H1 (cell line): ENCODE results near the gene NEDD4L. TPM values are rescaled to one million over a fixed set of nuclear protein-coding genes. Genes with fewer than 3 reads are reported as not detected.

Source experiments
- CTCF ChIA-PET: fragments of 300-600 bp; sonication (Branson Sonifier 250); formaldehyde crosslinking; loops from one replicate; lab custom pipeline; 2021; ENCODE audit not compliant: partially characterized antibody; lab: Charles Lee
- POLR2A ChIA-PET: fragments of 300-600 bp; sonication (Branson Sonifier 250); formaldehyde crosslinking; loops from one replicate; lab custom pipeline; 2021; ENCODE audit warnings: inconsistent platforms; ENCODE audit not compliant: partially characterized antibody; lab: Charles Lee
- DNase-seq, 2 experiments: peaks; one replicate each; pipeline versions ENCODE4 v3.0.0 to v3.0.0-alpha.2; 2010 to 2022; ENCODE audit warnings: low spot score in 2 of 2, low read depth in 1 of 2, mixed read lengths in 1 of 2
- FAIRE-seq: peaks from 2 replicates; lab custom pipeline; 2011; peaks lifted over from hg19 to GRCh38; lab: Jason Lieb, UNC
- H2AFZ ChIP-seq: 2 replicates; pipeline ENCODE4 v1.8.1; 2012; ENCODE audit warnings: low read length, inconsistent platforms
- H2AK5ac ChIP-seq: 2 replicates; pipeline ENCODE4 v1.6.1; 2013; ENCODE audit warnings: low read depth, low read length
- H2BK120ac ChIP-seq: replicated peaks from 2 replicates; pipeline ENCODE3; 2013; ENCODE audit warnings: low read depth, low read length, inconsistent platforms
- H2BK12ac ChIP-seq: 2 replicates; pipeline ENCODE4 v1.6.1; 2013; ENCODE audit warnings: low read depth, low read length
- H2BK15ac ChIP-seq: 2 replicates; pipeline ENCODE4 v1.6.1; 2013; ENCODE audit warnings: low read length
- H2BK20ac ChIP-seq: 2 replicates; pipeline ENCODE4 v1.6.1; 2013; ENCODE audit warnings: low read length
- H2BK5ac ChIP-seq: 2 replicates; pipeline ENCODE4 v1.6.1; 2013; ENCODE audit warnings: low read depth, low read length
- H3K14ac ChIP-seq: 2 replicates; pipeline ENCODE4 v1.6.1; 2013; ENCODE audit warnings: inconsistent platforms; ENCODE audit not compliant: insufficient read length
- H3K18ac ChIP-seq: 2 replicates; pipeline ENCODE4 v1.6.1; 2013; ENCODE audit warnings: low read length; ENCODE audit errors: extremely low read depth
- H3K23ac ChIP-seq: 2 replicates; pipeline ENCODE4 v1.6.1; 2013; ENCODE audit warnings: inconsistent platforms; ENCODE audit not compliant: insufficient read length
- H3K23me2 ChIP-seq: 2 replicates; pipeline ENCODE4 v1.6.1; 2013; ENCODE audit warnings: low read depth, low read length
- H3K27ac ChIP-seq: 2 replicates; pipeline ENCODE4 v1.6.1; 2011; ENCODE audit warnings: low read depth, low read length, inconsistent platforms
- H3K27me3 ChIP-seq, 4 experiments: replicated peaks in 1 of 4; 1 replicate in 1 of 4; 2 replicates in 3 of 4; pipeline versions ENCODE4 v1.6.1 to v1.8.1; 2011 to 2013; ENCODE audit warnings: low read length in 3 of 4, mild to moderate bottlenecking in 3 of 4, inconsistent platforms in 2 of 4, mixed read lengths in 2 of 4, moderate library complexity in 1 of 4; ENCODE audit not compliant: control insufficient read depth in 3 of 4, insufficient read depth in 3 of 4; ENCODE audit errors: extremely low read depth in 1 of 4
- H3K36me3 ChIP-seq, 4 experiments: 2 replicates each; pipeline versions ENCODE4 v1.6.1 to v1.8.1; 2011 to 2013; ENCODE audit warnings: mild to moderate bottlenecking in 4 of 4, low read length in 3 of 4, moderate library complexity in 2 of 4, control low read depth in 1 of 4, inconsistent platforms in 1 of 4; ENCODE audit not compliant: insufficient read depth in 4 of 4, control insufficient read depth in 2 of 4
- H3K4ac ChIP-seq: replicated peaks from 2 replicates; pipeline ENCODE3; 2013; ENCODE audit warnings: low read length, low read depth, mixed read lengths, inconsistent platforms; ENCODE audit not compliant: insufficient read length
- H3K4me1 ChIP-seq, 4 experiments: replicated peaks in 1 of 4; 1 replicate in 1 of 4; 2 replicates in 3 of 4; pipeline versions ENCODE4 v1.6.1 to v1.8.1; 2011 to 2013; ENCODE audit warnings: low read length in 3 of 4, inconsistent platforms in 2 of 4, mixed read lengths in 1 of 4; ENCODE audit not compliant: insufficient read depth in 4 of 4, control insufficient read depth in 3 of 4
- H3K4me2 ChIP-seq, 2 experiments: 2 replicates each; pipeline versions ENCODE4 v1.6.1 to v1.8.1; 2011 to 2013; ENCODE audit warnings: low read depth in 2 of 2, low read length in 2 of 2, control low read depth in 1 of 2, inconsistent platforms in 1 of 2, mild to moderate bottlenecking in 1 of 2; ENCODE audit not compliant: insufficient read depth in 1 of 2
- H3K4me3 ChIP-seq, 4 experiments: fragments of 200-600, 300-600 bp in 1 of 4; sonication (generic), shearing (Covaris generic), sonication (Bioruptor Twin) in 1 of 4; 2 replicates each; pipeline versions ENCODE4 v1.5.1 to v1.8.1; 2011 to 2016; ENCODE audit warnings: low read length in 4 of 4, low read depth in 3 of 4, control low read depth in 2 of 4, inconsistent platforms in 2 of 4, mild to moderate bottlenecking in 2 of 4, mixed read lengths in 1 of 4, moderate library complexity in 1 of 4; ENCODE audit not compliant: insufficient read depth in 2 of 4; ENCODE audit errors: extremely low read depth in 1 of 4
- H3K56ac ChIP-seq: replicated peaks from 2 replicates; pipeline ENCODE3; 2013; ENCODE audit warnings: low read depth, mild to moderate bottlenecking, mixed read lengths, low read length, inconsistent platforms; ENCODE audit not compliant: insufficient read length
- H3K79me1 ChIP-seq: 2 replicates; pipeline ENCODE4 v1.6.1; 2013; ENCODE audit warnings: low read depth, low read length, control low read depth
- H3K79me2 ChIP-seq, 2 experiments: 2 replicates each; pipeline versions ENCODE4 v1.6.1 to v1.8.1; 2012 to 2013; ENCODE audit warnings: low read length in 2 of 2, mild to moderate bottlenecking in 2 of 2, inconsistent platforms in 1 of 2; ENCODE audit not compliant: insufficient read depth in 2 of 2, control insufficient read depth in 1 of 2
- H3K9ac ChIP-seq, 4 experiments: replicated peaks in 1 of 4; 1 replicate in 1 of 4; 2 replicates in 3 of 4; pipeline versions ENCODE4 v1.6.1 to v1.8.1; 2011 to 2013; ENCODE audit warnings: low read depth in 3 of 4, low read length in 3 of 4, control low read depth in 2 of 4, mild to moderate bottlenecking in 2 of 4, moderate library complexity in 2 of 4, inconsistent platforms in 1 of 4; ENCODE audit errors: extremely low read depth in 1 of 4
- H3K9me3 ChIP-seq, 2 experiments: 2 replicates each; pipeline versions ENCODE4 v1.6.1 to v1.8.1; 2012 to 2013; ENCODE audit warnings: mild to moderate bottlenecking in 2 of 2, moderate library complexity in 2 of 2, control low read depth in 1 of 2, inconsistent platforms in 1 of 2, low read depth in 1 of 2, low read length in 1 of 2, mixed read lengths in 1 of 2; ENCODE audit not compliant: insufficient read depth in 2 of 2
- H4K20me1 ChIP-seq, 2 experiments: replicated peaks in 1 of 2; 2 replicates each; pipeline versions ENCODE3 to v1.8.1; 2011 to 2013; ENCODE audit warnings: inconsistent platforms in 2 of 2, low read length in 2 of 2, mild to moderate bottlenecking in 1 of 2; ENCODE audit not compliant: insufficient read depth in 2 of 2, control insufficient read depth in 1 of 2
- H4K5ac ChIP-seq: 2 replicates; pipeline ENCODE4 v1.6.1; 2013; ENCODE audit warnings: low read length, low read depth, mixed read lengths, inconsistent platforms; ENCODE audit not compliant: insufficient read length
- H4K8ac ChIP-seq: 2 replicates; pipeline ENCODE4 v1.8.0; 2013; ENCODE audit warnings: mild to moderate bottlenecking, moderate library complexity, low read length, inconsistent platforms; ENCODE audit not compliant: insufficient read depth; ENCODE audit errors: extremely low read depth
- H4K91ac ChIP-seq: replicated peaks from 2 replicates; pipeline ENCODE3; 2013; ENCODE audit warnings: low read length, mixed read lengths, inconsistent platforms; ENCODE audit not compliant: insufficient read length
- CBX8 ChIP-seq: fragments of 300-800, 300-1000 bp; sonication (generic); IDR thresholded peaks from 2 replicates; pipeline ENCODE4 v1.7.1; 2016; ENCODE audit warnings: low read depth, low read length, borderline replicate concordance
- WGBS, 2 experiments: shearing (Covaris generic) in 1 of 2; methylation state at CpG; one replicate each; pipeline versions ENCODE4 v1.1.6 to v1.1.7; 2013 to 2015; ENCODE audit warnings: low lambda C conversion rate in 2 of 2, mixed read lengths in 2 of 2, inconsistent platforms in 1 of 2, low coverage in 1 of 2, missing lambda C conversion rate in 1 of 2; ENCODE audit not compliant: insufficient replicate concordance in 2 of 2, insufficient coverage in 1 of 2, insufficient read length in 1 of 2; ENCODE audit errors: extremely low coverage in 1 of 2, missing lambda C conversion rate in 1 of 2; 5-methylcytosine and 5-hydroxymethylcytosine counted together
- polyA plus RNA-seq, 7 experiments: library from polyadenylated mRNA; depleted of rRNA in 3 of 7; stranded (reverse) in 5 of 7; unstranded in 2 of 7; fragments of >200 nt in 5 of 7; fragments of 200-250 nt in 2 of 7; gene quantifications; 1 replicate in 5 of 7; 2 replicates in 1 of 7; 4 replicates in 1 of 7; pipeline versions ENCODE4 v1.2.1 to v1.2.3, GENCODE V29; 2011 to 2013; ENCODE audit warnings: missing spikeins in 2 of 7, mixed read lengths in 2 of 7
- total RNA-seq: library from RNA; stranded (reverse); fragmentation: NEBNext Ultra II Directional; extraction: Animal tissue kit (Norgen Biotek cat#: 25700); gene quantifications from 2 replicates; pipeline ENCODE4 v1.2.1, GENCODE V29; 2021

The NEDD4L gene
- total and polyA plus RNA-seq, 2 of the 8 experiments (the other 6 are each of a cell fraction or from before 2014, with no cell fraction given): 37.3 to 69.8 TPM

GRCh38 chr18:58290116-58290695, 246.2 kb downstream of the NEDD4L start:
- FAIRE-seq (no peak), DNase-seq (no peak)
- H4K5ac ChIP-seq: no peak overlapping the region
- H2AK5ac ChIP-seq: no peak overlapping the region
- peaks cover 2 to 10% (median 7%) of the 10 kb centered on the region in 4 experiments; a peak in 5 of 7 replicates for H3K4me1 ChIP-seq
- H2BK20ac ChIP-seq: no peak overlapping the region
- no peak overlapping the region for H2AFZ ChIP-seq
- no peak overlapping the region for H2BK5ac ChIP-seq
- peaks cover 0 to 30% of the 10 kb centered on the region in 2 experiments; a peak in 2 of 4 replicates for H3K79me2 ChIP-seq
- no peak for TF ChIP-seq CBX8
- H2BK120ac ChIP-seq: no peak overlapping the region
- no peak overlapping the region for H2BK15ac ChIP-seq
- H3K27ac ChIP-seq: no peak overlapping the region
- ChIA-PET CTCF (interaction anchor here (0.6 kb wide), 1 partner anchor 247 kb away, joined by 5 read pairs; no protein-coding TSS in a partner anchor), POLR2A (no interaction called here)
- no peak overlapping the region for H3K4me2 ChIP-seq
- no peak overlapping the region for H3K23ac ChIP-seq
- no peak overlapping the region for H2BK12ac ChIP-seq
- H3K9ac ChIP-seq: no peak overlapping the region
- no peak overlapping the region for H4K8ac ChIP-seq
- H3K4me3 ChIP-seq: no peak overlapping the region
- H3K36me3 ChIP-seq: no peaks in the 10 kb centered on the region; a peak in 1 of 8 replicates
- peaks cover 2 to 3% of the 10 kb centered on the region in 2 experiments for H4K20me1 ChIP-seq
- H3K79me1 ChIP-seq: no peaks in the 10 kb centered on the region; the same call in 1 of the 2 replicates
- H3K56ac ChIP-seq: no peak overlapping the region
- WGBS, 2 experiments: 93% methylated on average over 5 of the region's 5 CpGs; no CpG with 5 or more reads in 1 of the 2 experiments
- no peak overlapping the region for H4K91ac ChIP-seq
- no peak overlapping the region for H3K14ac ChIP-seq
- H3K4ac ChIP-seq: no peak overlapping the region
- no peaks in the 10 kb centered on the region for H3K23me2 ChIP-seq
- no peaks in the 10 kb centered on the region for H3K9me3 ChIP-seq
- no peak overlapping the region for H3K18ac ChIP-seq
- H3K27me3 ChIP-seq: no peaks in the 10 kb centered on the region
